ENCODE measurements around the gene DYNC2I2. TPM values are rescaled to one million over a fixed set of nuclear protein-coding genes. Genes with fewer than 3 reads are reported as not detected.
A peak's percentile ranks its signal among the peaks of the same experiment; 100 is the strongest.

The DYNC2I2 gene
- polyA plus RNA-seq, 1 donor from 2014 or later = 82.5 TPM

DNA sequence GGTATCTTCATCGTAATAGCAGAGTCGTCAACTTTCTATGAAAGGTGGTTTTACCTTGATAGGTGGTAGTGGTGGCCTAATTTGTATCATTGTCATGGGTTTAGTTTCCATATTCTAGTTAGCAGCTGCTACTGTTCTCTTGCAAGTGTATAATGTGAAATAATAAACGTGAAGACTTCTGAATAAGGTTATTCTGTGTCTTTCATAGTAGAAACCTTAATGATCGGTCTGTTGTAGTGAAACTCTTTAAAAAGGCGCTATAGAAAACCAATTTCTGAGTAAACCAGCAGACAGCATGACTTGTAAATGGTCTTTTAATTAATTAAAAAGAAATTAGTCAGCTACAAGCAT lies 34.0 kb upstream of the DYNC2I2 start:
- H3K27ac ChIP-seq (ENCODE audit: low read length) = peak overlapping the region; percentile 85
- peaks cover 8% of the 10 kb centered on the region for H3K36me3 ChIP-seq (ENCODE audit: insufficient read depth, low read length)
- peaks cover 4% of the 10 kb centered on the region for H4K20me1 ChIP-seq (ENCODE audit: insufficient read depth)
- H3K27me3 ChIP-seq (ENCODE audit: insufficient read depth, low read depth, low read length) = no peaks in the 10 kb centered on the region
- H2AFZ ChIP-seq (ENCODE audit: low read depth, low read length) = no peak overlapping the region
- peak overlapping the region; percentile 81 for H3K4me3 ChIP-seq (ENCODE audit: low read length)
- no peaks in the 10 kb centered on the region for H3K9me2 ChIP-seq (ENCODE audit: insufficient read depth, low read length)
- H3F3A ChIP-seq (ENCODE audit: insufficient read depth, low read length, poor library complexity, severe bottlenecking) = no peaks in the 10 kb centered on the region
- TF ChIP-seq TAF1 (IDR thresholded peaks at IDR 0.05; ENCODE audit: low read depth) = no peak
- TF ChIP-seq, protein P1, sequence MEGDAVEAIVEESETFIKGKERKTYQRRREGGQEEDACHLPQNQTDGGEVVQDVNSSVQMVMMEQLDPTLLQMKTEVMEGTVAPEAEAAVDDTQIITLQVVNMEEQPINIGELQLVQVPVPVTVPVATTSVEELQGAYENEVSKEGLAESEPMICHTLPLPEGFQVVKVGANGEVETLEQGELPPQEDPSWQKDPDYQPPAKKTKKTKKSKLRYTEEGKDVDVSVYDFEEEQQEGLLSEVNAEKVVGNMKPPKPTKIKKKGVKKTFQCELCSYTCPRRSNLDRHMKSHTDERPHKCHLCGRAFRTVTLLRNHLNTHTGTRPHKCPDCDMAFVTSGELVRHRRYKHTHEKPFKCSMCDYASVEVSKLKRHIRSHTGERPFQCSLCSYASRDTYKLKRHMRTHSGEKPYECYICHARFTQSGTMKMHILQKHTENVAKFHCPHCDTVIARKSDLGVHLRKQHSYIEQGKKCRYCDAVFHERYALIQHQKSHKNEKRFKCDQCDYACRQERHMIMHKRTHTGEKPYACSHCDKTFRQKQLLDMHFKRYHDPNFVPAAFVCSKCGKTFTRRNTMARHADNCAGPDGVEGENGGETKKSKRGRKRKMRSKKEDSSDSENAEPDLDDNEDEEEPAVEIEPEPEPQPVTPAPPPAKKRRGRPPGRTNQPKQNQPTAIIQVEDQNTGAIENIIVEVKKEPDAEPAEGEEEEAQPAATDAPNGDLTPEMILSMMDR (IDR thresholded peaks at IDR 0.05; ENCODE audit: poor library complexity, severe bottlenecking) = no peak
- TF ChIP-seq SMC3 (conservative IDR thresholded peaks at IDR 0.05; ENCODE audit: poor library complexity) = no peak
- TF ChIP-seq, protein P2, sequence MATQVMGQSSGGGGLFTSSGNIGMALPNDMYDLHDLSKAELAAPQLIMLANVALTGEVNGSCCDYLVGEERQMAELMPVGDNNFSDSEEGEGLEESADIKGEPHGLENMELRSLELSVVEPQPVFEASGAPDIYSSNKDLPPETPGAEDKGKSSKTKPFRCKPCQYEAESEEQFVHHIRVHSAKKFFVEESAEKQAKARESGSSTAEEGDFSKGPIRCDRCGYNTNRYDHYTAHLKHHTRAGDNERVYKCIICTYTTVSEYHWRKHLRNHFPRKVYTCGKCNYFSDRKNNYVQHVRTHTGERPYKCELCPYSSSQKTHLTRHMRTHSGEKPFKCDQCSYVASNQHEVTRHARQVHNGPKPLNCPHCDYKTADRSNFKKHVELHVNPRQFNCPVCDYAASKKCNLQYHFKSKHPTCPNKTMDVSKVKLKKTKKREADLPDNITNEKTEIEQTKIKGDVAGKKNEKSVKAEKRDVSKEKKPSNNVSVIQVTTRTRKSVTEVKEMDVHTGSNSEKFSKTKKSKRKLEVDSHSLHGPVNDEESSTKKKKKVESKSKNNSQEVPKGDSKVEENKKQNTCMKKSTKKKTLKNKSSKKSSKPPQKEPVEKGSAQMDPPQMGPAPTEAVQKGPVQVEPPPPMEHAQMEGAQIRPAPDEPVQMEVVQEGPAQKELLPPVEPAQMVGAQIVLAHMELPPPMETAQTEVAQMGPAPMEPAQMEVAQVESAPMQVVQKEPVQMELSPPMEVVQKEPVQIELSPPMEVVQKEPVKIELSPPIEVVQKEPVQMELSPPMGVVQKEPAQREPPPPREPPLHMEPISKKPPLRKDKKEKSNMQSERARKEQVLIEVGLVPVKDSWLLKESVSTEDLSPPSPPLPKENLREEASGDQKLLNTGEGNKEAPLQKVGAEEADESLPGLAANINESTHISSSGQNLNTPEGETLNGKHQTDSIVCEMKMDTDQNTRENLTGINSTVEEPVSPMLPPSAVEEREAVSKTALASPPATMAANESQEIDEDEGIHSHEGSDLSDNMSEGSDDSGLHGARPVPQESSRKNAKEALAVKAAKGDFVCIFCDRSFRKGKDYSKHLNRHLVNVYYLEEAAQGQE (IDR thresholded peaks at IDR 0.05; ENCODE audit: borderline replicate concordance) = no peak
- no peak for TF ChIP-seq MXI1 (conservative IDR thresholded peaks at IDR 0.05; ENCODE audit: poor library complexity, severe bottlenecking)
- TF ChIP-seq POLR2AphosphoS5 (IDR thresholded peaks at IDR 0.05) = no peak
- TF ChIP-seq EP300 (conservative IDR thresholded peaks at IDR 0.05; ENCODE audit: poor library complexity, severe bottlenecking) = no peak
- TF ChIP-seq RAD21 (conservative IDR thresholded peaks at IDR 0.05) = no peak
- H3K9ac ChIP-seq (ENCODE audit: low read length) = peak overlapping the region; percentile 91
- H3K79me2 ChIP-seq (replicated peaks; ENCODE audit: insufficient read depth, low read length) = peaks cover 35% of the 10 kb centered on the region
- H3K4me2 ChIP-seq (ENCODE audit: low read length) = peak overlapping the region; percentile 69
- no peaks in the 10 kb centered on the region for H3K9me3 ChIP-seq (ENCODE audit: low read length)

DNA sequence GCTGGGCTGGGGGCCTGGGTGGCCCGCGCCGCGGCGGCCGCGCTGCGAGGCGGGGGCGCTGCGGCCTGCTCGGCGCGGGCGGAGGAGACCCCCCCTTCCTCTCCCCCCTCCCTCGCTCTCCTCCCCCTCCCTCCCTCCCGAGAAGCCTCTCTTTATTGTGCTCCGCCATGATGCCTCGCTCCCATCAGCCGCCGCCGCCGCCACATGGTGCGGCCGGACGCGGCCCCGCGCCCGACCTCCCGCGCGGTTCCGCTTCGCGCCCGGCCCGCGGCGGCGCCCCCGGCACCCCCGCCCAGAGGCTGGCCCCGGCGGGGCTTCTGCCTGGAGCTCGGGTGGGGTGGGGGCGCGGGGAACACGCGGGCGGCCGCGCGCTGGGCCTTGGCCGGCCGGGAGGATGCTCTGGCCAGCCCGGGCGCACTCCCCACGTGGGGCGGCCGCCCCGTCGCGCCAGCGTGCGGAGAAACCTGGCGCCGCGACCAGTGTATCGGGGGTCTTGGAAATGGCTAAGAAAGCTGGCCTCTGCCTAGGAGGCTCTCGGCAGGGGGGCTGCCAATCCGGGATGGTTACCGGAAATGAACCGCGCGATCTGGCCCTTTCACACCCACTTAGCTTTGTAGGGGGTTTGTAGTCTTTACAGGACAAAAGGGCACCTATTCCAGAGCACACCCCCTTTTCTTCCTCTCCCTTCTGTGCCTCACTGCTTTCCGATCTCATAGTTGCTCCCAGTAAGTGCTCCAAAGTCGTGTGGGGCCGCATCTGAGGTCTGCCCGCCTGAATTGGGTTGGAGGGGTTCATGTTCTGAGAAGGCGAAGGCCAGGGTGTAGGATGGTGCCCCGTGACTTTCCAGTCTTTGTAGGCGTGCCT lies 33.4 kb upstream of the DYNC2I2 start:
- H3K36me3 ChIP-seq (ENCODE audit: insufficient read depth, low read length) = peaks cover 8% of the 10 kb centered on the region
- H3K27me3 ChIP-seq (ENCODE audit: insufficient read depth, low read depth, low read length) = no peaks in the 10 kb centered on the region
- H3K9me3 ChIP-seq (ENCODE audit: low read length) = no peaks in the 10 kb centered on the region
- H3F3A ChIP-seq (ENCODE audit: insufficient read depth, low read length, poor library complexity, severe bottlenecking) = no peaks in the 10 kb centered on the region
- H3K4me2 ChIP-seq (ENCODE audit: low read length) = peak overlapping the region; percentile 69
- H3K9ac ChIP-seq (ENCODE audit: low read length) = peak overlapping the region; percentile 91
- H2AFZ ChIP-seq (ENCODE audit: low read depth, low read length) = no peak overlapping the region
- peak overlapping the region; percentile 81 for H3K4me3 ChIP-seq (ENCODE audit: low read length)
- TF ChIP-seq TAF1 (IDR thresholded peaks at IDR 0.05; ENCODE audit: low read depth) = no peak
- TF ChIP-seq SMC3 (conservative IDR thresholded peaks at IDR 0.05; ENCODE audit: poor library complexity) = peak; percentile 31
- TF ChIP-seq, protein P1 (IDR thresholded peaks at IDR 0.05; ENCODE audit: poor library complexity, severe bottlenecking) = no peak
- no peak for TF ChIP-seq EZH2 (IDR thresholded peaks at IDR 0.05; ENCODE audit: borderline replicate concordance, insufficient read depth, low read length, poor library complexity, severe bottlenecking)
- TF ChIP-seq MXI1 (conservative IDR thresholded peaks at IDR 0.05; ENCODE audit: poor library complexity, severe bottlenecking) = peak; percentile 87
- TF ChIP-seq RAD21 (conservative IDR thresholded peaks at IDR 0.05) = peak; percentile 30
- TF ChIP-seq, protein P2 (IDR thresholded peaks at IDR 0.05; ENCODE audit: borderline replicate concordance) = no peak
- peak; percentile 37 for TF ChIP-seq POLR2AphosphoS5 (IDR thresholded peaks at IDR 0.05)
- TF ChIP-seq EP300 (conservative IDR thresholded peaks at IDR 0.05; ENCODE audit: poor library complexity, severe bottlenecking) = no peak
- H3K27ac ChIP-seq (ENCODE audit: low read length) = peak overlapping the region; percentile 85
- H3K79me2 ChIP-seq (replicated peaks; ENCODE audit: insufficient read depth, low read length) = peaks cover 35% of the 10 kb centered on the region
- H4K20me1 ChIP-seq (ENCODE audit: insufficient read depth) = peaks cover 4% of the 10 kb centered on the region
- no peaks in the 10 kb centered on the region for H3K9me2 ChIP-seq (ENCODE audit: insufficient read depth, low read length)
